ENCODE data around the gene CYP46A1. TPM values are rescaled to one million over a fixed set of nuclear protein-coding genes. Genes with fewer than 3 reads are reported as not detected.

The CYP46A1 gene
- total RNA-seq, 1 donor from 2014 or later: 2.1 TPM

DNA sequence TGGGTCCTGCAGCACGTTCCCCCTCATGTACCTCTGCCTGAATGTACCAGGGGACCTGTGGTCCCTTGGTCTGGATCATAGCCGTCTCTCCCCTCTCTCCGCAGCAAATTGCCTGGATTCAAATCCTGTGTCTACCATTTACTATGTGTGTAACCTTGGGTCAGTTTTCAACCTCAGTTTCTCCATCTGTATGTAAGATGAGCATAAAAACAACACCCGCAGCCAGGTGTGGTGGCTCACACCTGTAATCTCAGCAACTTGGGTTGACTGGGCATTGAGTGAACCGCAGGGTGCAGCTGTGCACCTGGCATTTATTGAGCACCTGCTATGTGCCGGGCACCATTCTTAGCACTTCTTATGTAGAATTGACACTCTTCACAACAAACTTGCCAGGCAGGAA is 14.1 kb downstream of the CYP46A1 start:
- Histone ChIP-seq H3K27me3 (ENCODE audit: control insufficient read depth in 3 of 3, insufficient read depth in 3 of 3, low read length in 3 of 3) (no peaks in the 10 kb centered on the region), H3K27ac (ENCODE audit: low read depth, low read length) (no peak overlapping the region), H3K9ac (ENCODE audit: low read depth in 1 of 3, low read length in 3 of 3) (no peak overlapping the region), H3K4me3 (ENCODE audit: low read length in 3 of 3) (no peak overlapping the region), H3K36me3 (ENCODE audit: control insufficient read depth in 3 of 3, insufficient read depth in 3 of 3, low read length in 3 of 3) (no peaks in the 10 kb centered on the region), H3K4me1 (ENCODE audit: control insufficient read depth in 3 of 3, insufficient read depth in 3 of 3, low read length in 3 of 3) (peaks cover 0 to 3% (median 0%) of the 10 kb centered on the region in 3 donors), H3K9me3 (ENCODE audit: control insufficient read depth in 3 of 3, low read length in 3 of 3) (peaks cover 2 to 4% (median 3%) of the 10 kb centered on the region in 3 donors)

DNA sequence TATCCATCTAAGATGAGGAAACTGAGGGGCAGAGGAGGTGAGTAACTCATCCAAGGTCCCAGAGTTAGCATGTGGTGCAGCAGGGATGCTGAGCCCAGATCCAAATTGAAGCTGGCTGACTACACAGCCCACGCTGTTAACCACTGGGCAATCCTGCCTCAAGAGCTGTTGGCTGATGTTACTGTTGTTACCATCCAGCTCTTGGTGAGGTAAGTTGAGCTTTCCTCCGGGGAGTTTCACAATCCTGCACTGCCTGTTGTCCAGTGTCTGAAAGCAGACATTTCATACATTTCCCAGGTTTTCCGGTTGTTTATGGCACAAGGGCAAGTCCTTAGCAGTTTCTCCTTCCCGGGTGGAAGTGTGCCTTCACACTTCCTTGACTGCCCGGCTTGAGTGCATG is 14.5 kb downstream of the CYP46A1 start:
- Histone ChIP-seq H3K4me3 (ENCODE audit: low read length in 3 of 3) (no peak overlapping the region), H3K4me1 (ENCODE audit: control insufficient read depth in 3 of 3, insufficient read depth in 3 of 3, low read length in 3 of 3) (peaks cover 0 to 3% (median 0%) of the 10 kb centered on the region in 3 donors), H3K9me3 (ENCODE audit: control insufficient read depth in 3 of 3, low read length in 3 of 3) (peaks cover 4 to 8% (median 6%) of the 10 kb centered on the region in 3 donors), H3K27ac (ENCODE audit: low read depth, low read length) (no peak overlapping the region), H3K9ac (ENCODE audit: low read depth in 1 of 3, low read length in 3 of 3) (no peak overlapping the region), H3K36me3 (ENCODE audit: control insufficient read depth in 3 of 3, insufficient read depth in 3 of 3, low read length in 3 of 3) (no peaks in the 10 kb centered on the region), H3K27me3 (ENCODE audit: control insufficient read depth in 3 of 3, insufficient read depth in 3 of 3, low read length in 3 of 3) (no peaks in the 10 kb centered on the region)

DNA sequence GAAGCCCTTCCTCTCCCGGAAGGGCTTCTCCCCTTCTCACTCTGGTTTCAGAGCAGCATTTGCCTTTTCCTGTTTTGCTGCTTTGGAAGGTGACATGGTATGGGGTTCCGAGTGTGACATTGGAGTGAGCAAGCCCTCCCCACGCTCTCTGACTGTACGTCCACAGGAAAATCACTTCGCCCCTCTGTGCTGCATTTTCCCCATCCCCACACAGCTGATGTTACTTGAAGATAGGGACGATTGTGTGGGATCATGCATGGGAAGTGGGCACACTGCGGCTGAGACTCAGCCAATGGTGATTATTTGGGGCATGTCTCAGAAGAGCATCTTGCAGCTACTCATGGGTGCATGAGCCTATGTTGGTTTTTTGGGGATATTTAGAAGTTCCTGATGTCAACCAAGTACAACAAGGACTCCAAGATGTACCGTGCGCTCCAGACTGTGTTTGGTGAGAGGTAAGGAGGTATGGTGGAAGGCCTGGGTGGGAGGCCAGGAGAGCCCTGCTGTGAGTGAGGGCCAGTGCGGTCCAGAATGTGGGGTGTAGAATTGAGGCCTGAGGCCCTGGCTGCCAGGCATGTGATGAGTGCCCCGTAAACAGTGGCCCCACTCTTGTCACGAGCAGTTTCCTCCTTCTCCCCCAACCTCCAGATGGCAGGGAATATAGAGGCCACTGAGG is 15.1 kb downstream of the CYP46A1 start:
- no peak overlapping the region for H3K9ac ChIP-seq (ENCODE audit: low read depth in 1 of 3, low read length in 3 of 3)
- H3K36me3 ChIP-seq (ENCODE audit: control insufficient read depth in 3 of 3, insufficient read depth in 3 of 3, low read length in 3 of 3): no peaks in the 10 kb centered on the region
- H3K9me3 ChIP-seq (ENCODE audit: control insufficient read depth in 3 of 3, low read length in 3 of 3): peaks cover 4 to 8% (median 6%) of the 10 kb centered on the region in 3 donors
- no peak overlapping the region for H3K27ac ChIP-seq (ENCODE audit: low read depth, low read length)
- H3K4me3 ChIP-seq (ENCODE audit: low read length in 3 of 3): no peak overlapping the region
- H3K27me3 ChIP-seq (ENCODE audit: control insufficient read depth in 3 of 3, insufficient read depth in 3 of 3, low read length in 3 of 3): no peaks in the 10 kb centered on the region
- peaks cover 0 to 3% (median 0%) of the 10 kb centered on the region in 3 donors for H3K4me1 ChIP-seq (ENCODE audit: control insufficient read depth in 3 of 3, insufficient read depth in 3 of 3, low read length in 3 of 3)

DNA sequence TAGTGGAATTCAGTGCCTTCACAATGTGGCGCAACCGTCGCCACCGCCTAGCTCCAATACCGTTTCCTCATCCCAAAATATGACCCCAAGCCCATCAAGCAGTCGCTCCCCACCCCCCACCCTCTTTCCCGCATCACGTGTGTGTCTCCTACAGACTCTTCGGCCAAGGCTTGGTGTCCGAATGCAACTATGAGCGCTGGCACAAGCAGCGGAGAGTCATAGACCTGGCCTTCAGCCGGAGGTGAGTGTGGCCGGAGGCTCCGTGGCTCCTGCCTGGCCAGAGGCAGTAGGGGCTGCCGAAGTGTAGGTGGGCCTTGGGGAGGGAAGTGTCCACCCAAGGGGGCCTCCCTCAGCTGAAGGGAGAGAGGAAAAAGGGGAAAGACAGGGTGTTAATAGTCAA is 15.8 kb downstream of the CYP46A1 start:
- peaks cover 0 to 3% (median 0%) of the 10 kb centered on the region in 3 donors for H3K4me1 ChIP-seq (ENCODE audit: control insufficient read depth in 3 of 3, insufficient read depth in 3 of 3, low read length in 3 of 3)
- no peaks in the 10 kb centered on the region for H3K27me3 ChIP-seq (ENCODE audit: control insufficient read depth in 3 of 3, insufficient read depth in 3 of 3, low read length in 3 of 3)
- no peak overlapping the region for H3K9ac ChIP-seq (ENCODE audit: low read depth in 1 of 3, low read length in 3 of 3)
- no peak overlapping the region for H3K4me3 ChIP-seq (ENCODE audit: low read length in 3 of 3)
- no peaks in the 10 kb centered on the region for H3K36me3 ChIP-seq (ENCODE audit: control insufficient read depth in 3 of 3, insufficient read depth in 3 of 3, low read length in 3 of 3)
- H3K9me3 ChIP-seq (ENCODE audit: control insufficient read depth in 3 of 3, low read length in 3 of 3): peaks cover 4 to 8% (median 6%) of the 10 kb centered on the region in 3 donors
- no peak overlapping the region for H3K27ac ChIP-seq (ENCODE audit: low read depth, low read length)

DNA sequence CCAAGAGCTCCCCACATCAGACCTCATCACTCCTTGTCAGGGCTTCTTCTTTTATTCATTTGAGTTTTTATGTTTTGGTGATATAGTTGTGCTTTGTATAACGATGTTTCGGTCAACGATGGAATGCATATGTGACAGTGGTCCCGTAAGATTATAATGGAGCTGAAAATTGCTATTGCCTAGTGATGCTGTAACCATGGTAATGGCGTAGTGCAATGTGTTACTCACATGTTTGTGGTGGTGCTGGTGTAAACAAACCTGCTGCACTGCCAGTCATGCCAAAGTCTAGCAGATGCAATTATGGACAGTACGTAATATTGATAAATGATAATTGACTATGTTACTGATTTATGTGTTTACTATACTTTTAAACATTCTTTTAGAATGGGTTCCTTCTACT is 16.3 kb downstream of the CYP46A1 start:
- Histone ChIP-seq H3K4me1 (ENCODE audit: control insufficient read depth in 3 of 3, insufficient read depth in 3 of 3, low read length in 3 of 3) (peaks cover 0 to 3% (median 0%) of the 10 kb centered on the region in 3 donors), H3K27me3 (ENCODE audit: control insufficient read depth in 3 of 3, insufficient read depth in 3 of 3, low read length in 3 of 3) (no peaks in the 10 kb centered on the region), H3K9me3 (ENCODE audit: control insufficient read depth in 3 of 3, low read length in 3 of 3) (peaks cover 4 to 8% (median 6%) of the 10 kb centered on the region in 3 donors), H3K9ac (ENCODE audit: low read depth in 1 of 3, low read length in 3 of 3) (no peak overlapping the region), H3K4me3 (ENCODE audit: low read length in 3 of 3) (no peak overlapping the region), H3K27ac (ENCODE audit: low read depth, low read length) (no peak overlapping the region), H3K36me3 (ENCODE audit: control insufficient read depth in 3 of 3, insufficient read depth in 3 of 3, low read length in 3 of 3) (no peaks in the 10 kb centered on the region)

DNA sequence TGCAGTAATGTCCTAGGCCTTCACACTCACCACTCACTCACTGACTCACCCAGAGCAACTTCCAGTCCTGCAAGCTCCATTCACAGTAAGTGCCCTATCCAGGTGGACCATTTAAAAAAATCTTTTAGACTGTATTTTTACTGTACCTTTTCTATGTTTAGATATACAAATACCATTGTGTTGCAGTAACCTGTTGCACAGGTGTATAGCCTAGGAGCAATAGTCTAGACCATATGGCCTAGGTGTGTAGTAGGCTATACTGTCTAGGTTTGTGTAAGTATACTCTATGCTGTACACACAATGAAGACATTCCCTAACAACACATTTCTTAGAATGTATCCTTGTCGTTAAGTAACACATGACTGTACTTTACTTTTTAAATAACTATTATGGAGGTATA is 17.2 kb downstream of the CYP46A1 start:
- Histone ChIP-seq H3K4me1 (ENCODE audit: control insufficient read depth in 3 of 3, insufficient read depth in 3 of 3, low read length in 3 of 3) (peaks cover 0 to 3% (median 0%) of the 10 kb centered on the region in 3 donors), H3K27me3 (ENCODE audit: control insufficient read depth in 3 of 3, insufficient read depth in 3 of 3, low read length in 3 of 3) (no peaks in the 10 kb centered on the region), H3K9me3 (ENCODE audit: control insufficient read depth in 3 of 3, low read length in 3 of 3) (peaks cover 4 to 8% (median 6%) of the 10 kb centered on the region in 3 donors), H3K36me3 (ENCODE audit: control insufficient read depth in 3 of 3, insufficient read depth in 3 of 3, low read length in 3 of 3) (no peaks in the 10 kb centered on the region), H3K27ac (ENCODE audit: low read depth, low read length) (no peak overlapping the region), H3K9ac (ENCODE audit: low read depth in 1 of 3, low read length in 3 of 3) (no peak overlapping the region), H3K4me3 (ENCODE audit: low read length in 3 of 3) (no peak overlapping the region)

DNA sequence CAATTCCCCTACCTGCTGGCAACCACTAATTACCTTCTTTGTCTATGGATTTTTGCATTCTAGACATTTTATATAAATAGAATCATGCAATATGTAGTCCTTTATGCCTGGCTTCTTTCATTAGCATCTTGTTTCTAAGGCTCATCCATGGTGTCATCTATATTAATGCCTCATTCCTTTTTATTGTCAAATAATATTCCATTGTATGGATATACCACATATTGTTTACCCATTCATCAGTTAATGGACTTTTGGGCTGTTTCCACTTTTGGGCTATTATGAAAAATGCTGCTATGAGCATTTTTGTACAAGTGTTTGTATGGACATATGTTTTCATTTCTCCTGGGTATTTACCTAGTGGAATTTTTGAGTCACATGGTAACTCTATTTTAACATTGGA is 18.0 kb downstream of the CYP46A1 start:
- Histone ChIP-seq H3K4me3 (ENCODE audit: low read length in 3 of 3) (no peak overlapping the region), H3K36me3 (ENCODE audit: control insufficient read depth in 3 of 3, insufficient read depth in 3 of 3, low read length in 3 of 3) (peaks cover 0 to 3% (median 0%) of the 10 kb centered on the region in 3 donors), H3K9ac (ENCODE audit: low read depth in 1 of 3, low read length in 3 of 3) (no peak overlapping the region), H3K27ac (ENCODE audit: low read depth, low read length) (no peak overlapping the region), H3K9me3 (ENCODE audit: control insufficient read depth in 3 of 3, low read length in 3 of 3) (peaks cover 4 to 8% (median 6%) of the 10 kb centered on the region in 3 donors), H3K4me1 (ENCODE audit: control insufficient read depth in 3 of 3, insufficient read depth in 3 of 3, low read length in 3 of 3) (peaks cover 0 to 3% (median 0%) of the 10 kb centered on the region in 3 donors), H3K27me3 (ENCODE audit: control insufficient read depth in 3 of 3, insufficient read depth in 3 of 3, low read length in 3 of 3) (no peaks in the 10 kb centered on the region)

DNA sequence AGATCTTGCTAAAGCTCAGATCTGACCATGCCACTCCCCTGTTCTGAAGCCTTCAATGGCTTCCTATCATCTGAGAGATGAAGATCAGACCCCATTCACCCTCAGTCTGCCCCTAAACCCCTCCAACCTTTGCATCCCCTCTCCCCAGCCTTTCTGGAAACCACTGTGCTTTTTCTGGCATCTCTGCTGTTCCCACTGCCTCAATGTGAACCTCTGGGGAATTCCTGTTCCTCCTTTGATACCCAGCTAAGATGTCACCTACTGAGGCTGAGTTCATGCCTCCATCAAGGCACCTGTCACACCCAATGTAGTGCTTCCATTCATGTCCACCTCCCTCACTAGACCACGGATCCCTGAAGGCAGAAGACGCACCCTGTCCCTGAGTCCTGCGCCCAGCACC is 19.3 kb downstream of the CYP46A1 start:
- Histone ChIP-seq H3K4me3 (ENCODE audit: low read length in 3 of 3) (no peak overlapping the region), H3K9ac (ENCODE audit: low read depth in 1 of 3, low read length in 3 of 3) (no peak overlapping the region), H3K36me3 (ENCODE audit: control insufficient read depth in 3 of 3, insufficient read depth in 3 of 3, low read length in 3 of 3) (peaks cover 0 to 3% (median 0%) of the 10 kb centered on the region in 3 donors), H3K27me3 (ENCODE audit: control insufficient read depth in 3 of 3, insufficient read depth in 3 of 3, low read length in 3 of 3) (no peaks in the 10 kb centered on the region), H3K27ac (ENCODE audit: low read depth, low read length) (no peak overlapping the region), H3K4me1 (ENCODE audit: control insufficient read depth in 3 of 3, insufficient read depth in 3 of 3, low read length in 3 of 3) (peaks cover 0 to 2% (median 0%) of the 10 kb centered on the region in 3 donors), H3K9me3 (ENCODE audit: control insufficient read depth in 3 of 3, low read length in 3 of 3) (peaks cover 4 to 8% (median 6%) of the 10 kb centered on the region in 3 donors)

DNA sequence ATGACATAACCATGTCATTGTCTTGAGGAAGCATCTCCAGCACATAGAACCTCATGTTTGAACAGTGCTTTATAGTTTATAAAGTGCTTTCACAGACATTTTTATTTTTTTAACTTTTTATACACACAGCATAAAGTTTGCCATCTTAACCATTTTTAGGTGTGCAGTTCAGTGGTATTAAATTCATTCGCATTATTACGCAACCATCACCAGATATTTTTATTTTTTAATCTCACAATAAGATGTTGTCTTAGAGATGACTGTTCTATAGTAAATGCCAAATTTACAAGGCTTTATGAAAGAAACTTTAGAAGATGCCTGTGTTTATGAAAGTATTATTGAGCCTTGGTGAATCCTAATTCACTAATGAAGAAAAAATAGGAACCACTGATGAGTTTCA is 19.9 kb downstream of the CYP46A1 start:
- Histone ChIP-seq H3K9me3 (ENCODE audit: control insufficient read depth in 3 of 3, low read length in 3 of 3) (peaks cover 4 to 8% (median 6%) of the 10 kb centered on the region in 3 donors), H3K27ac (ENCODE audit: low read depth, low read length) (no peak overlapping the region), H3K36me3 (ENCODE audit: control insufficient read depth in 3 of 3, insufficient read depth in 3 of 3, low read length in 3 of 3) (peaks cover 0 to 8% (median 0%) of the 10 kb centered on the region in 3 donors), H3K4me3 (ENCODE audit: low read length in 3 of 3) (no peak overlapping the region), H3K9ac (ENCODE audit: low read depth in 1 of 3, low read length in 3 of 3) (no peak overlapping the region), H3K4me1 (ENCODE audit: control insufficient read depth in 3 of 3, insufficient read depth in 3 of 3, low read length in 3 of 3) (no peaks in the 10 kb centered on the region), H3K27me3 (ENCODE audit: control insufficient read depth in 3 of 3, insufficient read depth in 3 of 3, low read length in 3 of 3) (no peaks in the 10 kb centered on the region)

DNA sequence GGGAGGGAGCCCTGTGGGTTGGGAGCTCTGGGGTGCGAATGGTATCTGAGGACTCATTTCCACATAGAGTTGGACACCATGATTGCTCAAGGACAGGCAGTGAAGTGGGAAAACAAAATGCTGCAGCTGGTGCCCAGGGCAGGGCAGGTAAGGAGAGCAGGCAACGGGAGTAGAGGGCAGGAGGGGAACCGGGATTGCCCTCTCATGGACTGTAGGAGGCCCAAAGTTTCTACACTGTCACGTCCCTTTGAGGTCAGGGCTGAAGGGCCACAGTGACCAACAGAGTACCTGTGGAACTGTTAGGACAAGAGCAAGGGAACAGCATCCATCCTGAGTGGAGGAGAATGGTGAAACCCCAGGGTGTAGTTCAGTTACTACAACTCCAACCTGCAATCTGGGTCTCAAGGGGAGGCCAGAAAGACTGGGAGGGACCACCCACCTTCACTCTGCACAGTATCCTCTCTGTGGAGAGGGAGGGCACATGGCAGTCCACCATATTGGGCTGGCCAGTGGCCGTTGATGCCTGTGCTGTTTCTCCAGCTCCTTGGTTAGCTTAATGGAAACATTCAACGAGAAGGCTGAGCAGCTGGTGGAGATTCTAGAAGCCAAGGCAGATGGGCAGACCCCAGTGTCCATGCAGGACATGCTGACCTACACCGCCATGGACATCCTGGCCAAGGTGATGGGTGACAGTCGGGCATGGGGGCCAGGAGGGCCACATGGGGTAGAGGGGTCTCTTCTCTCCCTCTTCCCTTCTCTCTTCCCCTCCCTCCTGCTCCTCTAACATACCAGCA is 22.2 kb downstream of the CYP46A1 start:
- H3K9me3 ChIP-seq (ENCODE audit: control insufficient read depth in 3 of 3, low read length in 3 of 3): peaks cover 4 to 8% (median 6%) of the 10 kb centered on the region in 3 donors
- H3K4me1 ChIP-seq (ENCODE audit: control insufficient read depth in 3 of 3, insufficient read depth in 3 of 3, low read length in 3 of 3): no peaks in the 10 kb centered on the region
- H3K36me3 ChIP-seq (ENCODE audit: control insufficient read depth in 3 of 3, insufficient read depth in 3 of 3, low read length in 3 of 3): peaks cover 0 to 8% (median 0%) of the 10 kb centered on the region in 3 donors
- H3K27ac ChIP-seq (ENCODE audit: low read depth, low read length): no peak overlapping the region
- no peak overlapping the region for H3K9ac ChIP-seq (ENCODE audit: low read depth in 1 of 3, low read length in 3 of 3)
- H3K4me3 ChIP-seq (ENCODE audit: low read length in 3 of 3): no peak overlapping the region
- H3K27me3 ChIP-seq (ENCODE audit: control insufficient read depth in 3 of 3, insufficient read depth in 3 of 3, low read length in 3 of 3): no peaks in the 10 kb centered on the region
